GM18870 (cell line): ENCODE data around the gene LRRC38.
"Not testable (repeated sequence)": the region's sequence is repeated elsewhere in the genome, so short reads cannot be mapped to it uniquely, and the experiment has no call there.

Source experiments
- ATAC-seq: cut with Tn5 transposase; IDR thresholded peaks from one replicate; pipeline ENCODE4 v1.9.1; 2021; ENCODE audit warnings: moderate library complexity; ENCODE audit not compliant: unreplicated experiment

The LRRC38 gene

DNA sequence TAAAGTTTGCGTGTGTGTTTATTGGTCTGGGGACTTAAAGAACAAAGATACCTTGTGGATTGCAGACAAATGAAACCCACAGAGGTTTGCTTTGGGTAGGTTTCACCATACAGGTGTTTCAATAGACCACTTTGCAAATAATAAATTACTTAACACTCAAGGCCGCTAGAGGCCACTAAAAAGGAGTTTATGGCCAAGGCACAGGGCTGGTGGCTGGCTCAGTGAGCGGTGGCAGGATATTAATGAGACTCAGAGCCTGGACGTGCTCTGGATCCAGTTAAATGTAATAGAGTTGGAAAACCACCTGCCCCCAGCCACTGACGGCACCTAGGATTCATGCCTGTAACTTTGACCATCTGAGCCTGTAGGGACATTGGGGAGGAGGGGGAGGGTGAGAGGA is 44.5 kb downstream of the LRRC38 start:
- no peak for ATAC-seq

DNA sequence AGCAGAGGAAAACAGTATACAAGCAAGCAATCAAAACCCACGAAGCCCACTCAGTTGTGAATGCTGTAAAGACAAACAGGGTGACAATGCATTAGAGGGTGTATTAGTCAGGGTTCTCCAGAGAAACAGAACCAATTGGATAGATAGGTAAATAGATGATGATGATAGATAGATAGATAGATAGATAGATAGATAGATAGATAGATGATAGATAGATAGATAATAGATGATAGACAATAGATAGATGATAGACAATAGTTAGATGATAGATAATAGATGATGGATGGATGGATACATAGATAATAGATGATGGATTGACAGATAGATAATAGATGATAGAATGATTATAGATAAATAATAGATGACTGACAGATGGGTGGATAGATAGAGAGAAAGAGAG is 48.3 kb downstream of the LRRC38 start:
- no peak for ATAC-seq

- ATAC-seq: no peak
Observed at GRCh38 chr1:13462682-13463081, 51.1 kb downstream of the LRRC38 start.

DNA sequence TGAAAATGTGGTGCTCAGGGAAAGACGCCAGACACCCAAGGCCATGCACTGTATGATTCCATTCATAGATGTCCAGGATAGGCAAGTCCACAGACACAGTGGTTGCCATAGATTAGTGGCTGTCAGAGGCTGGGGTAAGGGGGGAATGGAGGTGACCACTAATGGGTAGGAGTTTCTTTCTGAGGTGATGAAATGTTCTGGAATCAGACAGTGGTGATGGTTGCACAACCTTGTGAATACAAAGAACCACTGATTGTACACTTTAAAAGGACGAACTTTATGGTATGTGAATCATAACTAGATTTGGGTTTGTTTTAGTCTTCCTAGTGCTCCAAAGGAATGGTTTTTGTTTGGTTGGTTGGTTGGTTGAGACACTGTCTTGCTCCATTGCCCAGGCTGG is 51.8 kb downstream of the LRRC38 start:
- ATAC-seq: no peak

DNA sequence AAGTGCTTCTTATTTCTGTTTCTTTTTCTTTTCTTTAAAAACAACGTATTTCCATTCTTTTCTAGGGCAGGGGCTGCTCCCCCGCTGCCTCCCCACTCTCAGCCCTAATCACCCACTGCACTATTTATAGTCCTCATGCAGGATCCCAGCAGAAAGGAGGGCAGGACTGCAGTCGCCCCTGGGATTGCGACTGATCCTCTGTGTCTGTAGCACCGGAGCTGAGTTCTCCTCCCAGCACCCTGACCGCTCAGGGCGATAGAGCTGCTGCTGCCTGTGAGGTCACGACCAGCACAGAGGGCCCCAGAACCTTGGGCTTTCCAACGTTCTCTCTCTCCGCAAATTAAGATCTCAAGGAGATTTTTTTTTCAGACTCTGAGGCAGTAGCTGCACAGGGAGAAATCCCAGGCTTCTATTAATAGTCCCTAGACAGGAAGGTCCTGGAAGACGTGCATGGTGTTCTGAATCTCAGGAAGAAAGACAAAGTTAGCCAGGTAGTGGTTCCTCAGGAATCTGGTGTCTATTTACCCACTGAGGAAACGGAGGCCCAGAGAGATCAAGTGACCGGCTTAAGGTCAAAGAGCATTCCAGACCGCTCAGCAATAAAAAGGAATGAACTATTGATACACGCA is 56.8 kb downstream of the LRRC38 start:
- ATAC-seq: no peak

GRCh38 chr1:13451399-13451965 is 62.3 kb downstream of the LRRC38 start:
- ATAC-seq: no peak

GRCh38 chr1:13450204-13450603 is 63.6 kb downstream of the LRRC38 start:
- no peak for ATAC-seq

GRCh38 chr1:13443335-13443979 is 70.3 kb downstream of the LRRC38 start:
- no peak for ATAC-seq

DNA sequence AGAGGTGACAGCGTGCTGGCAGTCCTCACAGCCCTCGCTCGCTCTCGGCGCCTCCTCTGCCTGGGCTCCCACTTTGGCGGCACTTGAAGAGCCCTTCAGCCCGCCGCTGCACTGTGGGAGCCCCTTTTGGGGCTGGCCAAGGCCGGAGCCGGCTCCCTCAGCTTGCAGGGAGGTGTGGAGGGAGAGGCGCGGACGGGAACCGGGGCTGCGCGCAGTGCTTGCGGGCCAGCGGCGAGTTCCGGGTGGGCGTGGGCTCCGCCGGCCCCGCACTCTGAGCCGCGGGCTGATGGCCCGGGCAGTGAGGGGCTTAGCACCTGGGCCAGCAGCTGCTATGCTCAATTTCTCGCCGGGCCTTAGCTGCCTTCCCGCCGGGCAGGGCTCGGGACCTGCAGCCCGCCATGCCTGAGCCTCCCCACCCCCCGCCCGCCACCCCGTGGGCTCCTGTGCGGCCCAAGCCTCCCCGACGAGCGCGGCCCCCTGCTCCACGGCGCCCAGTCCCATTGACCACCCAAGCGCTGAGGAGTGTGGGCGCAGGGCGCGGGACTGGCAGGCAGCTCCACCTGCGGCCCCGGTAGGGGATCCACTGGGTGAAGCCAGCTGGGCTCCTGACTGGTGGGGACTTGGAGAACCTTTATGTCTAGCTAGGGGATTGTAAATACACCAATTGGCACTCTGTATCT is 74.6 kb downstream of the LRRC38 start:
- ATAC-seq: not testable (repeated sequence)

DNA sequence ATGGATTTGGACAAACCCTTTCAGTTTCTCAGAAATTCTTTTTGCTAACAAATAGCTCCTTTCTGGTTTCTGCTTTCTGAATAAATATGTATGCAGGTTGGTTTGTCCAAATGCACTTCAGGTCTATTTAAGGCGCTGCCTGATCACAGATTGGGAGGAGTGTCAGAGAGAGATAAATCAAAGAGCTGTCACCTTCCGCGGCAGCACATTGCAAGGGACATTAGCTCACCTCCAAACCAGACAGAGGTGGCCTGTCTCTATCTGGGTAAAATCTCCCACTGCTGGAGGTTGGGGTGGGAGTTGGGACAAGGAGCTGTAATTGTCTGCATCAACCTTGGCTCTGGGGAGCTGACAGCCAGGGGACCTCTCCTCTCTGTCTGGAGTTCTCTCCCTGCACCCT is 78.3 kb downstream of the LRRC38 start:
- no peak for ATAC-seq

DNA sequence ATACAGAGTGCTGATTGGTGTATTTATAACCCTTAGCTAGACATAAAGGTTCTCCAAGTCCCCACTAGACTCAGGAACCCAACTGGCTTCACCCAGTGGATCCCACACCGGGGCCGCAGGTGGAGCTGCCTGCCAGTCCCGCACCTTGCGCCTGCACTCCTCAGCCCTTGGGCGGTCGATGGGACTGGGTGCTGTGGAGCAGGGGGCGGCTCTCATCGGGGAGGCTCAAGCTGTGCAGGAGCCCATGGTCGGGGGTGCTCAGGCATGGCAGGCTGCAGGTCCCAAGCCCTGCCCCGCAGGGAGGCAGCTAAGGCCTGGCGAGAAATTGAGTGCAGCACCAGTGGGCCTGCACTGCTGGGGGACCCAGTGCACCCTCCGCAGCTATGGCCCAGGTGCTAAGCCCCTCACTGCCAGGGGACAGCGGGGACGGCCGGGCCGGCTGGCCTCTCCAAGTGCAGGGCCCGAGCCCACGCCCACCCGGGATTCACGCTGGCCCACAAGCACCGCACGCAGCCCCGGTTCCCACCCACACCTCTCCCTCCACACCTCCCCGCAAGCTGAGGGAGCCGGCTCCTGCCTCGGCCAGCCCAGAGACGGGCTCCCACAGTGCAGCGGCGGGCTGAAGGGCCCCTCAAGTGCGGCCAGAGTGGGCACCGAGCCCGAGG is 80.0 kb downstream of the LRRC38 start:
- not testable (repeated sequence) for ATAC-seq

- no peak for ATAC-seq
Observed at GRCh38 chr1:13432251-13432650, 81.6 kb downstream of the LRRC38 start.

DNA sequence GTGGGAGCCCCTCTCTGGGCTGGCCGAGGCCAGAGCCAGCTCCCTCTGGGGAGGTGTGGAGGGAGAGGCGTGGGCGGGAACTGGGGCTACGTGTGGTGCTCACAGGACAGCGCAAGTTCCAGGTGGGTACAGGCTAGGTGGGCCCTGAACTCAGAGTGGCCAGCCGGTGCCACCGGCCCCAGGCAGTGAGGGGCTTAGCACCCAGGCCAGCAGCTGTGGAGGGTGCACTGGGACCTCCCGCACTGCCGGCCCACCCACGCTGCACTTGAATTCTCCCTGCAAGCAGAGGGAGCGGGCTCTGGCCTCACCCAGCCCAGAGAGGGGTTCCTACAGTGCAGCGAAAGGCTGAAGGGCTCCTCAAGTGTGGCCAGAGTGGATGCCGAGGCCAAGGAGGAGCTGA is 83.3 kb downstream of the LRRC38 start:
- no peak for ATAC-seq
